GM23338 (cell line): ENCODE measurements around the gene KAT6B.

Experiments
- CREB1 ChIP-seq: fragments of 250-450 bp; sonication (Bioruptor Pico); IDR thresholded peaks from 2 replicates; pipeline ENCODE4 v1.5.0; 2020; ENCODE audit warnings: low read depth, mild to moderate bottlenecking, moderate library complexity
- CTCF ChIP-seq, 2 experiments: fragments of 200-600 bp in 1 of 2; sonication (generic) in 1 of 2; conservative IDR thresholded peaks; 2 replicates each; pipeline versions ENCODE4 v1.5.1 to v1.6.1; 2016 to 2017; ENCODE audit warnings: antibody characterized with exemption in 2 of 2, low read depth in 2 of 2, mild to moderate bottlenecking in 2 of 2, moderate library complexity in 1 of 2
- EZH2 ChIP-seq: fragments of 200-600 bp; sonication (generic); IDR thresholded peaks from one replicate; pipeline ENCODE4 v1.8.0; 2017; ENCODE audit warnings: antibody characterized with exemption, mild to moderate bottlenecking, low read depth; ENCODE audit not compliant: unreplicated experiment
- EZH2phosphoT487 ChIP-seq: fragments of 200-600 bp; sonication (generic); IDR thresholded peaks from one replicate; pipeline ENCODE4 v1.8.1; 2018; ENCODE audit warnings: antibody characterized with exemption; ENCODE audit not compliant: unreplicated experiment
- JUNB ChIP-seq: IDR thresholded peaks from one replicate; pipeline ENCODE4 v1.6.1; 2016; ENCODE audit warnings: antibody characterized with exemption; ENCODE audit not compliant: unreplicated experiment
- NANOG ChIP-seq: IDR thresholded peaks from 2 replicates; pipeline ENCODE4 v1.6.1; 2016; ENCODE audit warnings: antibody characterized with exemption, borderline replicate concordance
- POLR2AphosphoS5 ChIP-seq: IDR thresholded peaks from 2 replicates; pipeline ENCODE4 v1.6.1; 2016; ENCODE audit warnings: antibody characterized with exemption, low read depth
- REST ChIP-seq: IDR thresholded peaks from one replicate; pipeline ENCODE4 v1.6.1; 2018; ENCODE audit warnings: antibody characterized with exemption; ENCODE audit not compliant: unreplicated experiment
- STAT1 ChIP-seq: IDR thresholded peaks from one replicate; pipeline ENCODE4 v1.6.1; 2016; ENCODE audit warnings: antibody characterized with exemption; ENCODE audit not compliant: unreplicated experiment
- ZNF114 ChIP-seq: fragments of 250-450 bp; sonication (Bioruptor Pico); IDR thresholded peaks from 2 replicates; pipeline ENCODE4 v1.5.0; 2020; ENCODE audit warnings: mild to moderate bottlenecking, moderate library complexity
- ZNF331 ChIP-seq: fragments of 250-450 bp; sonication (Bioruptor Pico); IDR thresholded peaks from 2 replicates; pipeline ENCODE4 v1.5.0; 2020; ENCODE audit warnings: low read depth, mild to moderate bottlenecking, moderate library complexity

- TF ChIP-seq POLR2AphosphoS5 (no peak), CTCF (conservative IDR thresholded peaks at IDR 0.05; ENCODE audit: low read depth in 2 of 2) (no peak), EZH2 (no peak), JUNB (no peak), EZH2phosphoT487 (no peak), REST (no peak), ZNF114 (CRISPR knock-in tag) (no peak), CREB1 (CRISPR knock-in tag) (no peak), NANOG (no peak), STAT1 (no peak), ZNF331 (no peak)
Observed at GRCh38 chr10:74929197-74929596, 102.8 kb downstream of the KAT6B start.
